GM19467 (cell line): ENCODE results near the gene ABHD12B.

Source experiments
- ATAC-seq: cut with Tn5 transposase; IDR thresholded peaks from one replicate; pipeline ENCODE4 v1.9.1; 2021; ENCODE audit warnings: mild to moderate bottlenecking, moderate library complexity; ENCODE audit not compliant: unreplicated experiment

Gene ABHD12B

GRCh38 chr14:50837850-50838470 lies 33.9 kb upstream of the ABHD12B start:
- no peak for ATAC-seq

GRCh38 chr14:50839048-50839447 lies 32.8 kb upstream of the ABHD12B start:
- ATAC-seq, result no peak

GRCh38 chr14:50839691-50840090 lies 32.2 kb upstream of the ABHD12B start:
- no peak for ATAC-seq

GRCh38 chr14:50844391-50844790 lies 27.5 kb upstream of the ABHD12B start:
- no peak for ATAC-seq

- no peak for ATAC-seq
These were observed 26.7 kb upstream of the ABHD12B start for GRCh38 chr14:50845166-50845565.

- ATAC-seq, result no peak
These were observed 25.5 kb upstream of the ABHD12B start for GRCh38 chr14:50846226-50846880.

GRCh38 chr14:50853891-50854290 lies 18.0 kb upstream of the ABHD12B start:
- no peak for ATAC-seq

GRCh38 chr14:50854521-50854920 lies 17.3 kb upstream of the ABHD12B start:
- no peak for ATAC-seq

GRCh38 chr14:50855558-50855957 lies 16.3 kb upstream of the ABHD12B start:
- no peak for ATAC-seq

- no peak for ATAC-seq
These were observed 15.2 kb upstream of the ABHD12B start for GRCh38 chr14:50856660-50857059.

- no peak for ATAC-seq
These were observed 12.6 kb upstream of the ABHD12B start for GRCh38 chr14:50859296-50859624.

- no peak for ATAC-seq
These were observed 11.3 kb upstream of the ABHD12B start for GRCh38 chr14:50860478-50861086.

- no peak for ATAC-seq
These were observed 9.8 kb upstream of the ABHD12B start for GRCh38 chr14:50862036-50862570.

- no peak for ATAC-seq
These were observed 7.6 kb upstream of the ABHD12B start for GRCh38 chr14:50864237-50864636.

- no peak for ATAC-seq
These were observed 6.9 kb upstream of the ABHD12B start for GRCh38 chr14:50864946-50865345.

- no peak for ATAC-seq
These were observed 6.3 kb upstream of the ABHD12B start for GRCh38 chr14:50865391-50866076.

- ATAC-seq, result no peak
These were observed 625 bp upstream of the ABHD12B start for GRCh38 chr14:50871228-50871627.

- ATAC-seq, result no peak
These were observed 2.9 kb downstream of the ABHD12B start for GRCh38 chr14:50874757-50875156.

GRCh38 chr14:50875359-50876070 lies 3.7 kb downstream of the ABHD12B start:
- peak; percentile 92 for ATAC-seq

- no peak for ATAC-seq
These were observed 11.3 kb downstream of the ABHD12B start for GRCh38 chr14:50882932-50883826.
